Kidney epithelial cell (primary cell): ENCODE data around the gene SGMS1. TPM values are rescaled to one million over a fixed set of nuclear protein-coding genes. Genes with fewer than 3 reads are reported as not detected.

Experiments used
- DNase-seq: peaks from one replicate; pipeline ENCODE4 v3.0.0-alpha.2; 2010; ENCODE audit warnings: low read depth
- H3K27me3 ChIP-seq: 2 replicates; pipeline ENCODE4 v1.6.0; 2011; ENCODE audit warnings: low read length; ENCODE audit not compliant: control insufficient read depth, insufficient read depth
- H3K36me3 ChIP-seq: 2 replicates; pipeline ENCODE4 v1.5.1; 2011; ENCODE audit warnings: low read length; ENCODE audit not compliant: control insufficient read depth, insufficient read depth
- H3K4me3 ChIP-seq: 2 replicates; pipeline ENCODE4 v1.5.1; 2011; ENCODE audit warnings: low read depth, mild to moderate bottlenecking, control low read depth, low read length
- total RNA-seq: library from RNA; depleted of rRNA; stranded (reverse); fragments of >200 nt; gene quantifications from 2 replicates; pipeline ENCODE4 v1.2.3, GENCODE V29; 2015
- TF ChIP-seq, protein P1 (sequence below): IDR thresholded peaks from 2 replicates; pipeline ENCODE4 v1.5.1; 2011; ENCODE audit warnings: mild to moderate bottlenecking, moderate library complexity, low read length, control low read depth, inconsistent platforms; ENCODE audit not compliant: insufficient read depth, poor library complexity, severe bottlenecking

SGMS1 gene
- total RNA-seq, 1 donor from 2014 or later: 27.0 TPM

DNA sequence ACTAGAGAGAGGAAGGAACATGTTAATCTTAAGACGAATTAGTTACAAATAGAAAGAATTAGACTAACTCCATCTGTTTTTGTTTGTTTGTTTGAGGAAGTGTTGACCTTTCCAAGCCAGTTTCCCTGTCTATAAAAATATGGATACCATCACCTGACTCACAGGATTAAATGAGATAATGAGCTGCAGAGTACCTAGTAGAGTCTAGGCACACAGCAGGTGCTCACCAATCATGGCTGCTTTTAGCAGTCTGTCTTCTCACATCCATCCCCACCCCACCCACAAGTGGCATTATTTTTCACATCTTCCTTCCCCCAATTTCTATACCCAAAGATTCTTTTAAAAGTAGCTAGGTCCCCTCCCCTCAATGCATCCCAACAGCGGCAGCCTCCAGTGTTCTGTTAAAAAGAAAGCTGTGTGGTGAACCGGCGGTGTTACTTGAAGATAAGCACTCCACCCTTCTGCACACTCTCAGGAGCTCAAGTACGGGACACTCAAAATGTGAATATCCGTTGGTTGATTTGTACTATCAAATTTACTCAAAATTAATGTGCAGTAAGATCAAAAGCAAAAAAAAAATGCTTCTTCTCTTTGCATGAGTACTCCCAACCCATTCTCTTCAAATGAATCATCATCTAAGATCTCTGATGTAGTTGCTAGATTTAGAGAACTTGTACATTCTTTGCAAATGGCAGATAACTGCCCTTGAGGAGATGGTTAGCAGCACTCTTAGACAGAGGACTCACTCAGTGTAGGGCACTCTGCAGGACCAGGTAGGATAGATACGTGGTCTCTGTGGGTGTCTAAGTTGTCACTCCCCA lies 227.1 kb downstream of the SGMS1 start:
- TF ChIP-seq, protein P1, sequence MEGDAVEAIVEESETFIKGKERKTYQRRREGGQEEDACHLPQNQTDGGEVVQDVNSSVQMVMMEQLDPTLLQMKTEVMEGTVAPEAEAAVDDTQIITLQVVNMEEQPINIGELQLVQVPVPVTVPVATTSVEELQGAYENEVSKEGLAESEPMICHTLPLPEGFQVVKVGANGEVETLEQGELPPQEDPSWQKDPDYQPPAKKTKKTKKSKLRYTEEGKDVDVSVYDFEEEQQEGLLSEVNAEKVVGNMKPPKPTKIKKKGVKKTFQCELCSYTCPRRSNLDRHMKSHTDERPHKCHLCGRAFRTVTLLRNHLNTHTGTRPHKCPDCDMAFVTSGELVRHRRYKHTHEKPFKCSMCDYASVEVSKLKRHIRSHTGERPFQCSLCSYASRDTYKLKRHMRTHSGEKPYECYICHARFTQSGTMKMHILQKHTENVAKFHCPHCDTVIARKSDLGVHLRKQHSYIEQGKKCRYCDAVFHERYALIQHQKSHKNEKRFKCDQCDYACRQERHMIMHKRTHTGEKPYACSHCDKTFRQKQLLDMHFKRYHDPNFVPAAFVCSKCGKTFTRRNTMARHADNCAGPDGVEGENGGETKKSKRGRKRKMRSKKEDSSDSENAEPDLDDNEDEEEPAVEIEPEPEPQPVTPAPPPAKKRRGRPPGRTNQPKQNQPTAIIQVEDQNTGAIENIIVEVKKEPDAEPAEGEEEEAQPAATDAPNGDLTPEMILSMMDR: no peak
- H3K27me3 ChIP-seq: no peaks in the 10 kb centered on the region
- DNase-seq: peak; percentile 55
- no peaks in the 10 kb centered on the region for H3K36me3 ChIP-seq
- H3K4me3 ChIP-seq: no peak overlapping the region

DNA sequence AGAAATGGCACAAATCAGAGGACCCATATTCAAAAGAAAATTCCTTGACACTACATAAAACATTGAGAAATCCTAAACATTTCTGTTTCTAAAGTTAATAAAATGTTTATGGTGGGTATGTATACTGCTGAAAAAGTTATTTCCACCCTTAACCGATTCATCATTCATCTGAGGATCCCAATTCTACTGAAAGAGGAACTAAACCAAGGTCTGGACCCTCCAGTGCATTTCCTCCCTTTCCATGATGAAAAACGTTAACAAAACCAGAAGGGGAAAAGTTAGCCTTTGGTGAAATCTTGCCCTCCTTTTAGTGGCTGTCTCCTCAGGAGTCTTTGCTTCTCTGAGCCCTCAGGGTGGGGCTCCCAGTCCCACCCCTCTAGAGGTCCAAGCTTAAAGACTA lies 227.9 kb downstream of the SGMS1 start:
- Histone ChIP-seq H3K4me3 (no peak overlapping the region), H3K27me3 (no peaks in the 10 kb centered on the region), H3K36me3 (no peaks in the 10 kb centered on the region)
- TF ChIP-seq, protein P1: no peak
- no peak for DNase-seq

DNA sequence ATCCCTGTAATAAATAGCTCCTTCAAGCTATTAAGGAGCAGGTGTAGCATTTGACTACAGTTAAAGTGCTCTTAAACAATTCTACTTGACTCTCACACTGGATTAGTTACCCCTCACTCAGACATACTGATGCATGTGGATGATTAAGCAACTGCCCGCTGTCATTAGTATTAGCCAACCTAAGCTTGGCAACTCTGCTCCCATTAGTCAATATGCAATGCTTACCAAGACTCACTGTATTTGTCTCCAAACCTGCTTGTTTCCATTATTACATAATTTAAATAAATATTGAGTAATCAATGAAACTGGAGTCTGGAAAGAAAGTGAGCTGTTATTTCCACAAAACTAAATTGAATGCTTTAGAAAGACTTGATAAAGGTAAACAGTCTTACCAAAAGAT lies 228.5 kb downstream of the SGMS1 start:
- Histone ChIP-seq H3K27me3 (no peaks in the 10 kb centered on the region), H3K4me3 (no peak overlapping the region), H3K36me3 (no peaks in the 10 kb centered on the region)
- TF ChIP-seq, protein P1: no peak
- DNase-seq: no peak

DNA sequence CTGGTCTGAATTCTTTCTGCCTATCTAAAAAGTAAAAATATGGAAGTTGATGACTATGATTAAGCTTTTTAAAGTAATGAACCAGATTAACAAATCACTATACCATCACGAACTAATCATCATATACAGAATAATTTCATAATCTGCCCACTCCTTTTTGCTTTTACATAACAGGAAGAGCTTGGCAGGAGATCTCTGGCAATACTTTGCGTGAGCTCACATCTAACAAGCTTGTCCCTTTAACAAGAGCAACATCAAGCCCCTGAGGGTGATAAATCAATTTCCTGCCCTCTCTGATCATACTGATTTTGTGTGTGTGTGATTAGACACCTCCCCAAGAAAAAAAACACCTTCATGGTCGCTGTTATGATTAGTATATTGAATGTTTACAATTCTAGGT lies 228.9 kb downstream of the SGMS1 start:
- no peak for DNase-seq
- Histone ChIP-seq H3K27me3 (no peaks in the 10 kb centered on the region), H3K36me3 (no peaks in the 10 kb centered on the region), H3K4me3 (no peak overlapping the region)
- TF ChIP-seq, protein P1: no peak

DNA sequence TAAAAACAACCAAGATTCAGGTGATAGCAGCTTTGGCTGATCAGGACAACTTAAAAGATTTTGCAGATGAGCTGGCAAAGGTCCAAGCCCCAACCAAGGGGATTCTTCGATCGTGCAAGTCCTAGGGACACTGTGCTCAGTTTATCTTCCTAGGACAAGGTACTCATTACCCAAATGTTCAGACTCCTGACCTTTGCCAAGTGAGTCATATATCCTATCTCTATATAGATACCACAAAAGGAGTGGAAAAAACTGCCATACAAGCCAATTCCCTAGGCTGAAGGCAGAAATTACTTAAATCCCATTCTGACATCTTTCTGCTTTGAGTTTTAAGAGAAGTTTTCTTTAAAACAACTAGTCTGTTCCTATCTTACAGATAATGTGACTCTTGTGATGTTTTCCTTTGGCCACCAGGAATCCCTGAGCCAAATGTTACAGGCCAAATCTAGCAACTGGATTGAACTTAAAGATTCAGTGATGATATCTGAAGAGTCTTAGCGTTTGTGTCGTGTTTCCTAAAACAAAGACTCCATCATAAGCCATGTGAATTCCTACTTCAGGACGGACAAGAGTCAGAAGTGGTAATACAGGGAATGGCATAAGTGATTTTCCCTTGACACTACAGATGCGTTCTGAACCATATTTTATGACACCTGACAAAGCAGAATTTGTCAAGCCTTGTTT lies 229.8 kb downstream of the SGMS1 start:
- no peaks in the 10 kb centered on the region for H3K27me3 ChIP-seq
- H3K36me3 ChIP-seq: no peaks in the 10 kb centered on the region
- DNase-seq: no peak
- no peak overlapping the region for H3K4me3 ChIP-seq
- TF ChIP-seq, protein P1: no peak
